D721Med (cell line): ENCODE results near the gene HELZ2.
"Not testable (repeated sequence)": the region's sequence is repeated elsewhere in the genome, so short reads cannot be mapped to it uniquely, and the experiment has no call there.

Experiments
- DNase-seq: peaks from one replicate; pipeline ENCODE4 v3.0.0; 2011; ENCODE audit warnings: low spot score; ENCODE audit not compliant: insufficient read length
- FAIRE-seq: peaks from 2 replicates; lab custom pipeline; 2011; peaks lifted over from hg19 to GRCh38; lab: Jason Lieb, UNC
- TF ChIP-seq, protein P1 (sequence below): IDR thresholded peaks from 2 replicates; pipeline ENCODE4 v1.5.1; 2012; ENCODE audit warnings: mild to moderate bottlenecking, control low read depth; ENCODE audit not compliant: insufficient read depth; ENCODE audit errors: missing control alignments

The HELZ2 gene

DNA sequence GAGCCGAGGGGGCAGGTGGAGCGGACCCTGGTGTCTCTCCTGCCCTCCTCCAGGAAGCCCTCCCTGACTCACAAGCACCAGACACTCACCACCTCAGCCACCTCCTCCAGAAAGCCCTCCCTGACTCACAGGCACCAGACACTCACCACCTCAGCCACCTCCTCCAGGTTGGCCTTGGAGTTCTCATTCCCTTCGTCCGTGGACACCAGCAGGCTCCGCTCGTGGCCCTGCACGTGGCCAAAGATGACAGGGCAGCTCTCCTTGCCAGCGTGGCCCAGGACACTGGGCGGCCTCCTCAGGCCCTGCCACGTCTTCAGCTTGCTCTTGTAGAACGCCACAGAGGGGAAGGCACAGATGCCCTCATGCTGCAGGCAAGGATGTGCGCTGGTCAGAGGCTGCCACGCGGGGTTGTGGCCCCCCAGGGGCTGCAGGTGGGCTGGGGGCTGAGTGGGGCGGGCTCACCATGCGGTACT, 13.7 kb downstream of the HELZ2 start:
- FAIRE-seq: no peak
- no peak for DNase-seq
- TF ChIP-seq, protein P1, sequence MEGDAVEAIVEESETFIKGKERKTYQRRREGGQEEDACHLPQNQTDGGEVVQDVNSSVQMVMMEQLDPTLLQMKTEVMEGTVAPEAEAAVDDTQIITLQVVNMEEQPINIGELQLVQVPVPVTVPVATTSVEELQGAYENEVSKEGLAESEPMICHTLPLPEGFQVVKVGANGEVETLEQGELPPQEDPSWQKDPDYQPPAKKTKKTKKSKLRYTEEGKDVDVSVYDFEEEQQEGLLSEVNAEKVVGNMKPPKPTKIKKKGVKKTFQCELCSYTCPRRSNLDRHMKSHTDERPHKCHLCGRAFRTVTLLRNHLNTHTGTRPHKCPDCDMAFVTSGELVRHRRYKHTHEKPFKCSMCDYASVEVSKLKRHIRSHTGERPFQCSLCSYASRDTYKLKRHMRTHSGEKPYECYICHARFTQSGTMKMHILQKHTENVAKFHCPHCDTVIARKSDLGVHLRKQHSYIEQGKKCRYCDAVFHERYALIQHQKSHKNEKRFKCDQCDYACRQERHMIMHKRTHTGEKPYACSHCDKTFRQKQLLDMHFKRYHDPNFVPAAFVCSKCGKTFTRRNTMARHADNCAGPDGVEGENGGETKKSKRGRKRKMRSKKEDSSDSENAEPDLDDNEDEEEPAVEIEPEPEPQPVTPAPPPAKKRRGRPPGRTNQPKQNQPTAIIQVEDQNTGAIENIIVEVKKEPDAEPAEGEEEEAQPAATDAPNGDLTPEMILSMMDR: no peak

DNA sequence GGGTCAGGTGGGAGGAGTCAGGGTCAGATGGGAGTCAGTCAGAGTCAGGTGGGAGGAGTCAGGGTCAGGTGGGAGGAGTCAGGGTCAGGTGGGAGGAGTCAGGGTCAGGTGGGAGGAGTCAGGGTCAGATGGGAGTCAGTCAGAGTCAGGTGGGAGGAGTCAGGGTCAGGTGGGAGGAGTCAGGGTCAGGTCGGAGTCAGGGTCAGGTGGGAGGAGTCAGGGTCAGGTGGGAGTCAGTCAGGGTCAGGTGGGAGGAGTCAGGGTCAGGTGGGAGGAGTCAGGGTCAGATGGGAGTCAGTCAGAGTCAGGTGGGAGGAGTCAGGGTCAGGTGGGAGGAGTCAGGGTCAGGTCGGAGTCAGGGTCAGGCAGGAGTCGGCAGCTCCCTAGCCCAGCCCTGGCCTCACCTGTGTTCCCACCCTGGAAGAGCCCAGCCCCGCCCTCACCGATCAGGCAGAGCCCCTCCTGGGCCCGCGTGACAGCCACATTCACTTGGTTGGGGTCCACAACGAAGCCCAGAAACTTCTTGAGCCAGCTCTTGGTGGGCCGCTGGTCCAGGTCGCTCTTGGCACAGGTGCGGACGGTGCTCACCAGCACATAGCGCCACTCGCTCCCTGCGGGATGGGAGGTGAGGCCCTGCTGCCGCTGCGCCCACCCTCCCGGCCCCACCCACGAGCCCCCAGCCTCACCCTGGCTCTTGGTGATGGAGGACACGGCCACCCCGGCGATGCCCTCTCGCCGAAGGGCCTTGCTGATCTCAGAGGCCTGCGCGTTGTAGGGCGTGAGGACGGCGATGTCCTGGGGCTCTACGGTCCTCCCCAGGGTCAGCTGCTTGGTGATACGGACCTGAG, 14.3 kb downstream of the HELZ2 start:
- DNase-seq, FAIRE-seq: not testable (repeated sequence)

DNA sequence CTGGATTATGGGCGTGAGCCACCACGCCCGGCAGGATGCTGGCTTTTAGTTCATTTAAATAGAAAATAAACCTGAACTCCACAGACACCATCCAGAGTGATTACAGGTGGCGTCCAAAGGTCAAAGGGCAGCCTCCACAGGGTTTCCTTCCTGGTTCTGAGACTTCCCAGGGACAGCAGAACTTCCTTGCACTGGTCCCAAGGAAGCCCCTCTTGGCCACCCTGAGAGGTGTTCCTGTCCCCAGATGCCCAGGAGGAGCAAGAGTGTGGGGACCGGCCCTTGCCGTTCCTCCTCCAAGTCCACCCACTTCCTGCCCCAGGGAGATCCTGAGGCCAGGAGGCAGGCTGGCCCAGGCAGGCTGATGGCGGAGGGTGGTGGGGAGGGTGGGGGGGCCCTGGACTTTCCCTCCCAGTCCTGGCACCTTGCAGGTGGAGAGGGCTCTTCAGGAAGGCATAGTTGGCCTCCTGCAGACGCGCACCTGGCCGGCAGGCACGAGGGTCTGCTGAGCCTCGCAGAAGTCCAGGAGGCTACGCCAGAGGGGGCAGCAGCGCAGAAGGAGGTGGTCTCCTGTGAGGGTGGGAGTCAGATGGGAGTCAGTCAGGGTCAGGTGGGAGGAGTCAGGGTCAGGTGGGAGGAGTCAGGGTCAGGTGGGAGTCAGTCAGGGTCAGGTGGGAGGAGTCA, 15.1 kb downstream of the HELZ2 start:
- FAIRE-seq (no peak), DNase-seq (no peak)
- TF ChIP-seq, protein P1: no peak

DNA sequence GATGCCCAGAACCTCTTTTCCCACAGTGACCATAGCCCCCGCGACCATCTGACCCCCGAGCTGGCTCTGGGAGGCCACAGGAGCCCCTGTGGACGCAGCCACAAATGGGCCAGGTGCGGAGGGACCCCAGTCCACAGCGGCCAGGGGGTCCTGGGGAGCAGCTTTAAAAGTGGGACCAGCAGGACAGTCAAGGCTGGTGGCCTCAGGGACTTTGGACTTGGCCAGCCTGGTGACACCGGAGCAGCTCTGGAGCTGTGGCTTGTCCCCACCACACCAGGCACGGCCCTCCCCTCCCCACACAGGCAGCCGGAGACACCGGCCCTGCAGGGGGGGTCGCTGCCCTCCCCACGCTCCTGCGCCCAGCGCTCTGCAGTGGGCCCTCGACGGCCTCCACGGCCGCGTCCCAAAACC, 16.6 kb downstream of the HELZ2 start:
- TF ChIP-seq, protein P1: no peak
- FAIRE-seq (no peak), DNase-seq (no peak)

DNA sequence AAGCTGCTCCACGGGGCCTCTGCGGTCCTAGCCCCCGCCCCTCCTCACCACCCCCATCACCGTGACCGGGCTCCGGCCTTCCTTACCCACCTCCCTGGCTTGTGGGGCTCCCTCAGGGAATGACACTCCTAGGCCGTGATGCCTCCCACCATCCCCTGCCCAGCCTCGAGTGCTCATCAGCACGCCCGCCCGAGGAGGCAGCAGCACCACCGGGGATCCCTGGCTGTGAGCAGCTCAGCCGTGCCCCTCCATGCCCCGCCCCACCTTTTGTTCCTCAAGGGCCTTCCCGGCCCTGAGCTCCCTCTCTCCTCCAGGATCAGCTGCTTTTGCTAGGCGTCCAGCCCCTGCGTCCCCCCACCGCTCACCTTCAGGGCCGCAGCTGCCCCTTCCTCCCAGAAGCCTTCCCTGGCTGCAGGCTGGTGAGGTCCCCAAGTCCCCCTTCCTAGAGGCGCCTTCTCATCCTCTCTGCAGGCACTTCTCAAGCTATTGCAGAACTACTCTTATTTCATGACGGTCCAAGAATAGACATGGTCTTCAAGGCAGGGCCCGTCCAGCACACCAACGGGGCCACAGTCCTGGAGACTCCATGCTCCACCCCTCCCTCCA, 17.1 kb downstream of the HELZ2 start:
- TF ChIP-seq, protein P1: no peak
- FAIRE-seq (no peak), DNase-seq (no peak)

DNA sequence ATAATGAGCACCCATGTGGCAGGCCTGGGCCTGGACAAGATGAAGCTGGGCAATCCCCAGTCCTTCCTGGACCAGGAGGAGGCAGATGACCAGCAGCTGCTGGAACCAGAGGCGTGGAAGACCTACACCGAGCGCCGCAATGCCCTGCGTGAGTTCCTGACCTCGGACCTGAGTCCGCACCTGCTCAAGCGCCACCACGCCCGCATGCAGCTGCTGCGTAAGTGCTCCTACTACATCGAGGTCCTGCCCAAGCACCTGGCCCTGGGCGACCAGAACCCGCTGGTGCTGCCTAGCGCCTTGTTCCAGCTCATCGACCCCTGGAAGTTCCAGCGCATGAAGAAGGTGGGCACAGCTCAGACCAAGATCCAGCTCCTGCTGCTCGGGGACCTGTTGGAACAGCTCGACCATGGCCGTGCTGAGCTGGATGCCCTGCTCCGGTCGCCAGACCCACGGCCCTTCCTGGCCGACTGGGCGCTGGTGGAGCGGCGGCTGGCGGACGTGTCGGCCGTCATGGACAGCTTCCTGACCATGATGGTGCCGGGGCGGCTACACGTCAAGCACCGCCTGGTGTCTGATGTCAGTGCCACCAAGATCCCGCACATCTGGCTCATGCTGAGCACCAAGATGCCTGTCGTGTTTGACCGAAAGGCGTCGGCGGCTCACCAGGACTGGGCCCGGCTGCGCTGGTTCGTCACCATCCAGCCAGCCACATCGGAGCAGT, 18.2 kb downstream of the HELZ2 start:
- TF ChIP-seq, protein P1: no peak
- DNase-seq: no peak

More for the DNA sequence above, 18.2 kb downstream of the HELZ2 start:
- FAIRE-seq: no peak
